WTC11 (cell line): ENCODE measurements around the gene CCDC154. TPM values are rescaled to one million over a fixed set of nuclear protein-coding genes. Genes with fewer than 3 reads are reported as not detected.

Experiments
- ATAC-seq: fragments of 200-7000 bp; cut with Tn5 transposase; 2 replicates; pipeline ENCODE4 v1.10.0; 2021; ENCODE audit warnings: mild to moderate bottlenecking, moderate library complexity
- CTCF ChIA-PET: fragments of 300-600 bp; sonication (Branson Sonifier 250); formaldehyde crosslinking; loops from one replicate; lab custom pipeline; 2021; ENCODE audit warnings: antibody characterized with exemption; lab: Charles Lee
- POLR2A ChIA-PET: fragments of 350-600 bp; sonication (Branson Sonifier 250); formaldehyde crosslinking; loops from one replicate; lab custom pipeline; 2021; ENCODE audit warnings: antibody characterized with exemption; lab: Charles Lee
- DNase-seq: peaks from one replicate; pipeline ENCODE4 v3.0.0; 2021; ENCODE audit warnings: low spot score
- H3K27ac Mint-ChIP-seq: 2 replicates; pipeline ENCODE4 v1.8.0; 2021; ENCODE audit warnings: mixed read lengths
- H3K27me3 Mint-ChIP-seq: 2 replicates; pipeline ENCODE4 v1.8.0; 2021; ENCODE audit warnings: low read depth, mild to moderate bottlenecking, moderate library complexity, mixed read lengths
- H3K36me3 Mint-ChIP-seq: 2 replicates; pipeline ENCODE4 v1.8.0; 2021; ENCODE audit warnings: mixed read lengths
- H3K4me1 Mint-ChIP-seq: 2 replicates; pipeline ENCODE4 v1.8.0; 2022; ENCODE audit warnings: mixed read lengths
- H3K4me3 Mint-ChIP-seq: 2 replicates; pipeline ENCODE4 v1.8.0; 2021; ENCODE audit warnings: mild to moderate bottlenecking, moderate library complexity, mixed read lengths
- H3K9me3 Mint-ChIP-seq: 2 replicates; pipeline ENCODE4 v1.8.0; 2021; ENCODE audit warnings: mixed read lengths
- OVOL2 ChIP-seq: fragments of 250-450 bp; sonication (Bioruptor Pico); IDR thresholded peaks from 2 replicates; pipeline ENCODE4 v1.9.0; 2021; ENCODE audit warnings: mild to moderate bottlenecking, borderline replicate concordance
- SMAD4 ChIP-seq: sonication (generic); formaldehyde crosslinking; IDR thresholded peaks from 2 replicates; pipeline ENCODE4 v1.8.0; 2022; ENCODE audit warnings: mild to moderate bottlenecking, missing genetic modification reagents
- ZNF263 ChIP-seq: sonication (generic); formaldehyde crosslinking; IDR thresholded peaks from 2 replicates; pipeline ENCODE4 v1.8.1; 2022; ENCODE audit warnings: low read depth, mild to moderate bottlenecking, moderate library complexity, missing genetic modification reagents
- ZNF423 ChIP-seq: fragments of 250-450 bp; sonication (Bioruptor Pico); IDR thresholded peaks from 2 replicates; pipeline ENCODE4 v2.1.2; 2022; ENCODE audit warnings: mild to moderate bottlenecking, moderate library complexity
- total RNA-seq: library from RNA; stranded (reverse); gene quantifications from 3 replicates; pipeline ENCODE4 v1.2.3, GENCODE V29; 2021
- TF ChIP-seq, protein P1 (sequence below): fragments of 250-450 bp; sonication (Bioruptor Pico); IDR thresholded peaks from 2 replicates; pipeline ENCODE4 v1.9.0; 2021; ENCODE audit warnings: mild to moderate bottlenecking, borderline replicate concordance
- TF ChIP-seq, protein P2 (sequence below): sonication (generic); formaldehyde crosslinking; IDR thresholded peaks from 2 replicates; pipeline ENCODE4 v1.8.1; 2022; ENCODE audit warnings: mild to moderate bottlenecking, missing genetic modification reagents, moderate library complexity, borderline replicate concordance
- TF ChIP-seq, protein P3 (sequence below): sonication (generic); formaldehyde crosslinking; IDR thresholded peaks from 2 replicates; pipeline ENCODE4 v1.8.0; 2023; ENCODE audit warnings: missing genetic modification reagents, mild to moderate bottlenecking, borderline replicate concordance
- TF ChIP-seq, protein P4 (sequence below): sonication (generic); formaldehyde crosslinking; conservative IDR thresholded peaks from 2 replicates; pipeline ENCODE4 v1.8.1; 2022; ENCODE audit warnings: mild to moderate bottlenecking, missing genetic modification reagents
- TF ChIP-seq, protein P5 (sequence below): sonication (generic); formaldehyde crosslinking; IDR thresholded peaks from 2 replicates; pipeline ENCODE4 v1.8.1; 2023; ENCODE audit warnings: mild to moderate bottlenecking, missing genetic modification reagents, moderate library complexity
- TF ChIP-seq, protein P6 (sequence below): fragments of 250-450 bp; sonication (Bioruptor Pico); IDR thresholded peaks from 2 replicates; pipeline ENCODE4 v2.1.2; 2022; ENCODE audit warnings: mild to moderate bottlenecking, moderate library complexity
- TF ChIP-seq, protein P7 (sequence below): fragments of 250-450 bp; sonication (Bioruptor Pico); IDR thresholded peaks from 2 replicates; pipeline ENCODE4 v1.9.0; 2021; ENCODE audit warnings: moderate library complexity, mild to moderate bottlenecking, inconsistent platforms, borderline replicate concordance

CCDC154 gene
- total RNA-seq, 1 experiment from 2014 or later = 0.46 TPM

DNA sequence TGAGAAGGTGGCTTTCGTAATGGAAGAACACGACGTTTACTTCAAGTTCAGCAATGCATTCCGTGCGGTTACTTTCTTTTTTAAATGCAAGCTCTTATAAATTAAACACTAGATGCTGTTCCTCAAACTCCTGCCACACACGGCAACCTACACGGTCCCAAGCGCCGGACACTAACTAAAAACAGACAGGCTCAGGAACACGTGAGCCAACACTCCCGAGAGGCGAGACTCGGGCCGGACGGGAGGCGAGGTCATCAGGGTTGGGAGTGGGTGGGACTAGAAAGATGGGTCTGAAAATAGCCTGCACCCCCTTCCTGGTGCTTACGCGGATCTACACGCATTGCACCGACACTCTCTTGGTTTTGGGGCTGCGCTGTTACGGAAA, 24.1 kb upstream of the CCDC154 start (continued):
- TF ChIP-seq, protein P1, sequence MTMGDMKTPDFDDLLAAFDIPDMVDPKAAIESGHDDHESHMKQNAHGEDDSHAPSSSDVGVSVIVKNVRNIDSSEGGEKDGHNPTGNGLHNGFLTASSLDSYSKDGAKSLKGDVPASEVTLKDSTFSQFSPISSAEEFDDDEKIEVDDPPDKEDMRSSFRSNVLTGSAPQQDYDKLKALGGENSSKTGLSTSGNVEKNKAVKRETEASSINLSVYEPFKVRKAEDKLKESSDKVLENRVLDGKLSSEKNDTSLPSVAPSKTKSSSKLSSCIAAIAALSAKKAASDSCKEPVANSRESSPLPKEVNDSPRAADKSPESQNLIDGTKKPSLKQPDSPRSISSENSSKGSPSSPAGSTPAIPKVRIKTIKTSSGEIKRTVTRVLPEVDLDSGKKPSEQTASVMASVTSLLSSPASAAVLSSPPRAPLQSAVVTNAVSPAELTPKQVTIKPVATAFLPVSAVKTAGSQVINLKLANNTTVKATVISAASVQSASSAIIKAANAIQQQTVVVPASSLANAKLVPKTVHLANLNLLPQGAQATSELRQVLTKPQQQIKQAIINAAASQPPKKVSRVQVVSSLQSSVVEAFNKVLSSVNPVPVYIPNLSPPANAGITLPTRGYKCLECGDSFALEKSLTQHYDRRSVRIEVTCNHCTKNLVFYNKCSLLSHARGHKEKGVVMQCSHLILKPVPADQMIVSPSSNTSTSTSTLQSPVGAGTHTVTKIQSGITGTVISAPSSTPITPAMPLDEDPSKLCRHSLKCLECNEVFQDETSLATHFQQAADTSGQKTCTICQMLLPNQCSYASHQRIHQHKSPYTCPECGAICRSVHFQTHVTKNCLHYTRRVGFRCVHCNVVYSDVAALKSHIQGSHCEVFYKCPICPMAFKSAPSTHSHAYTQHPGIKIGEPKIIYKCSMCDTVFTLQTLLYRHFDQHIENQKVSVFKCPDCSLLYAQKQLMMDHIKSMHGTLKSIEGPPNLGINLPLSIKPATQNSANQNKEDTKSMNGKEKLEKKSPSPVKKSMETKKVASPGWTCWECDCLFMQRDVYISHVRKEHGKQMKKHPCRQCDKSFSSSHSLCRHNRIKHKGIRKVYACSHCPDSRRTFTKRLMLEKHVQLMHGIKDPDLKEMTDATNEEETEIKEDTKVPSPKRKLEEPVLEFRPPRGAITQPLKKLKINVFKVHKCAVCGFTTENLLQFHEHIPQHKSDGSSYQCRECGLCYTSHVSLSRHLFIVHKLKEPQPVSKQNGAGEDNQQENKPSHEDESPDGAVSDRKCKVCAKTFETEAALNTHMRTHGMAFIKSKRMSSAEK (CRISPR knock-in tag) = no peak

DNA sequence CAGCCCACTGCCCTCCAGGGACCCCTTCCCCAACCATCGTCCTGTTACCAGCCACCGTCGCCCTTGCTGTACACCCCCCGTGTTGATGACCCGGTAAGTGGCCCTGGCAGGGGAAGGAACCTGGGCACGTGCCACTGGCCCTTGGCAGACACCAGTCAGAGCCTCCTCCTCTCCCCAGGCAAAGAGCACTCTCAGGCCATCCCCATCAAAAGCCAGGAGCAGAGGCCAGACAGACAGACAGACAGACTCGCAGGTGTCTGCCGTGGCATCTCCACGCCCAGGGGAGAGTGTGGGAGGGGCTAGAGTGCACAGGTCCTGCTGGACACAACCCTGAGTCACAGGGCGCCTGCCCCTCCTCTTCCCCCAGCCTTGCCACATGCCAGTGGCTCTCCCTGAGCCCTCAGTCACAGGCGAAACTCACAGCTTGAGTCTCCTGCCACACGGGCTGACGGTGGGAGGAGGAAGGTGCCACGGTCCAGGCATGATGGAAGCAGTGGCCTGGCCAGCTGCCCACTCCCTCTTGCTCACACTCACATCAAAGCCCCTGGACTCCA, 22.7 kb upstream of the CCDC154 start:
- no peak overlapping the region for H3K27ac Mint-ChIP-seq
- ATAC-seq = no peak
- ChIA-PET POLR2A (no interaction called here), CTCF (interaction anchor here (0.6 kb wide), 1 partner anchor 27 kb away, joined by 3 read pairs; no protein-coding TSS in a partner anchor)
- H3K9me3 Mint-ChIP-seq = no peaks in the 10 kb centered on the region
- no peaks in the 10 kb centered on the region for H3K36me3 Mint-ChIP-seq
- H3K4me1 Mint-ChIP-seq = no peaks in the 10 kb centered on the region
- H3K4me3 Mint-ChIP-seq = no peak overlapping the region
- DNase-seq = no peak
- TF ChIP-seq, protein P2, sequence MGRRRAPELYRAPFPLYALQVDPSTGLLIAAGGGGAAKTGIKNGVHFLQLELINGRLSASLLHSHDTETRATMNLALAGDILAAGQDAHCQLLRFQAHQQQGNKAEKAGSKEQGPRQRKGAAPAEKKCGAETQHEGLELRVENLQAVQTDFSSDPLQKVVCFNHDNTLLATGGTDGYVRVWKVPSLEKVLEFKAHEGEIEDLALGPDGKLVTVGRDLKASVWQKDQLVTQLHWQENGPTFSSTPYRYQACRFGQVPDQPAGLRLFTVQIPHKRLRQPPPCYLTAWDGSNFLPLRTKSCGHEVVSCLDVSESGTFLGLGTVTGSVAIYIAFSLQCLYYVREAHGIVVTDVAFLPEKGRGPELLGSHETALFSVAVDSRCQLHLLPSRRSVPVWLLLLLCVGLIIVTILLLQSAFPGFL (CRISPR knock-in tag) = no peak
- TF ChIP-seq SMAD4 (CRISPR knock-in tag) (no peak), ZNF423 (no peak), OVOL2 (no peak), ZNF263 (CRISPR knock-in tag) (no peak)
- TF ChIP-seq, protein P3, sequence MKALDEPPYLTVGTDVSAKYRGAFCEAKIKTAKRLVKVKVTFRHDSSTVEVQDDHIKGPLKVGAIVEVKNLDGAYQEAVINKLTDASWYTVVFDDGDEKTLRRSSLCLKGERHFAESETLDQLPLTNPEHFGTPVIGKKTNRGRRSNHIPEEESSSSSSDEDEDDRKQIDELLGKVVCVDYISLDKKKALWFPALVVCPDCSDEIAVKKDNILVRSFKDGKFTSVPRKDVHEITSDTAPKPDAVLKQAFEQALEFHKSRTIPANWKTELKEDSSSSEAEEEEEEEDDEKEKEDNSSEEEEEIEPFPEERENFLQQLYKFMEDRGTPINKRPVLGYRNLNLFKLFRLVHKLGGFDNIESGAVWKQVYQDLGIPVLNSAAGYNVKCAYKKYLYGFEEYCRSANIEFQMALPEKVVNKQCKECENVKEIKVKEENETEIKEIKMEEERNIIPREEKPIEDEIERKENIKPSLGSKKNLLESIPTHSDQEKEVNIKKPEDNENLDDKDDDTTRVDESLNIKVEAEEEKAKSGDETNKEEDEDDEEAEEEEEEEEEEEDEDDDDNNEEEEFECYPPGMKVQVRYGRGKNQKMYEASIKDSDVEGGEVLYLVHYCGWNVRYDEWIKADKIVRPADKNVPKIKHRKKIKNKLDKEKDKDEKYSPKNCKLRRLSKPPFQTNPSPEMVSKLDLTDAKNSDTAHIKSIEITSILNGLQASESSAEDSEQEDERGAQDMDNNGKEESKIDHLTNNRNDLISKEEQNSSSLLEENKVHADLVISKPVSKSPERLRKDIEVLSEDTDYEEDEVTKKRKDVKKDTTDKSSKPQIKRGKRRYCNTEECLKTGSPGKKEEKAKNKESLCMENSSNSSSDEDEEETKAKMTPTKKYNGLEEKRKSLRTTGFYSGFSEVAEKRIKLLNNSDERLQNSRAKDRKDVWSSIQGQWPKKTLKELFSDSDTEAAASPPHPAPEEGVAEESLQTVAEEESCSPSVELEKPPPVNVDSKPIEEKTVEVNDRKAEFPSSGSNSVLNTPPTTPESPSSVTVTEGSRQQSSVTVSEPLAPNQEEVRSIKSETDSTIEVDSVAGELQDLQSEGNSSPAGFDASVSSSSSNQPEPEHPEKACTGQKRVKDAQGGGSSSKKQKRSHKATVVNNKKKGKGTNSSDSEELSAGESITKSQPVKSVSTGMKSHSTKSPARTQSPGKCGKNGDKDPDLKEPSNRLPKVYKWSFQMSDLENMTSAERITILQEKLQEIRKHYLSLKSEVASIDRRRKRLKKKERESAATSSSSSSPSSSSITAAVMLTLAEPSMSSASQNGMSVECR = no peak
- TF ChIP-seq, protein P4, sequence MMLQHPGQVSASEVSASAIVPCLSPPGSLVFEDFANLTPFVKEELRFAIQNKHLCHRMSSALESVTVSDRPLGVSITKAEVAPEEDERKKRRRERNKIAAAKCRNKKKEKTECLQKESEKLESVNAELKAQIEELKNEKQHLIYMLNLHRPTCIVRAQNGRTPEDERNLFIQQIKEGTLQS = no peak
- TF ChIP-seq, protein P5, sequence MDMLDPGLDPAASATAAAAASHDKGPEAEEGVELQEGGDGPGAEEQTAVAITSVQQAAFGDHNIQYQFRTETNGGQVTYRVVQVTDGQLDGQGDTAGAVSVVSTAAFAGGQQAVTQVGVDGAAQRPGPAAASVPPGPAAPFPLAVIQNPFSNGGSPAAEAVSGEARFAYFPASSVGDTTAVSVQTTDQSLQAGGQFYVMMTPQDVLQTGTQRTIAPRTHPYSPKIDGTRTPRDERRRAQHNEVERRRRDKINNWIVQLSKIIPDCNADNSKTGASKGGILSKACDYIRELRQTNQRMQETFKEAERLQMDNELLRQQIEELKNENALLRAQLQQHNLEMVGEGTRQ (CRISPR knock-in tag) = no peak
- TF ChIP-seq, protein P6, sequence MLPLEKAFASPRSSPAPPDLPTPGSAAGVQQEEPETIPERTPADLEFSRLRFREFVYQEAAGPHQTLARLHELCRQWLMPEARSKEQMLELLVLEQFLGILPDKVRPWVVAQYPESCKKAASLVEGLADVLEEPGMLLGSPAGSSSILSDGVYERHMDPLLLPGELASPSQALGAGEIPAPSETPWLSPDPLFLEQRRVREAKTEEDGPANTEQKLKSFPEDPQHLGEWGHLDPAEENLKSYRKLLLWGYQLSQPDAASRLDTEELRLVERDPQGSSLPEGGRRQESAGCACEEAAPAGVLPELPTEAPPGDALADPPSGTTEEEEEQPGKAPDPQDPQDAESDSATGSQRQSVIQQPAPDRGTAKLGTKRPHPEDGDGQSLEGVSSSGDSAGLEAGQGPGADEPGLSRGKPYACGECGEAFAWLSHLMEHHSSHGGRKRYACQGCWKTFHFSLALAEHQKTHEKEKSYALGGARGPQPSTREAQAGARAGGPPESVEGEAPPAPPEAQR (CRISPR knock-in tag) = no peak
- TF ChIP-seq, protein P7, sequence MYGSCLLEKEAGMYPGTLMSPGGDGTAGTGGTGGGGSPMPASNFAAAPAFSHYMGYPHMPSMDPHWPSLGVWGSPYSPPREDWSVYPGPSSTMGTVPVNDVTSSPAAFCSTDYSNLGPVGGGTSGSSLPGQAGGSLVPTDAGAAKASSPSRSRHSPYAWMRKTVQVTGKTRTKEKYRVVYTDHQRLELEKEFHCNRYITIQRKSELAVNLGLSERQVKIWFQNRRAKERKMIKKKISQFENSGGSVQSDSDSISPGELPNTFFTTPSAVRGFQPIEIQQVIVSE = no peak
- no peaks in the 10 kb centered on the region for H3K27me3 Mint-ChIP-seq
